ENCODE measurements around the gene TM9SF2.

DNA sequence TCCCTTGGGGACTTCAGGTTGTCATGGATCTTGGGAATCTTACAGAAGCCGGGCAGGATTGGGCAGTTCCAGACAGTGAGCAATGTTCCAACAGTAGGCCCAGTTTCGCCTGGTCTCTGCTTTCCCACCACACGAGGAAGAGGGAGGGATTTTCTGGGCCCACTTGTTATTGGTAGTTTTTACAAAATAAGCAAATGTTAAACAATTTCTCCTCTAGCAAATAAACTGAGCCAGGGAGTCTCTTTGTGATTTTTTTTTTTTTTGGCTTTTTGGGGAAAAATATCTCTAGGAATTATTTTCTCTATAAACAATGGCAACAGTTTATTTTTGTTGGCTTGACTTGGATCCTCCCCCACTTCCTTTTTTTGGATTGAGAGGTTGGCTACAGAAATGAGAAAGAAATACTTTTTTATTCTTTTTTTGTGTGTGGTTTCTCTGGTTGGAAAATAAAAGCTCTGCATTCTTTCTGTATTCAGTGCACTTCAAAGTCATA lies 89.3 kb downstream of the TM9SF2 start:
- TF ChIP-seq, protein P1, sequence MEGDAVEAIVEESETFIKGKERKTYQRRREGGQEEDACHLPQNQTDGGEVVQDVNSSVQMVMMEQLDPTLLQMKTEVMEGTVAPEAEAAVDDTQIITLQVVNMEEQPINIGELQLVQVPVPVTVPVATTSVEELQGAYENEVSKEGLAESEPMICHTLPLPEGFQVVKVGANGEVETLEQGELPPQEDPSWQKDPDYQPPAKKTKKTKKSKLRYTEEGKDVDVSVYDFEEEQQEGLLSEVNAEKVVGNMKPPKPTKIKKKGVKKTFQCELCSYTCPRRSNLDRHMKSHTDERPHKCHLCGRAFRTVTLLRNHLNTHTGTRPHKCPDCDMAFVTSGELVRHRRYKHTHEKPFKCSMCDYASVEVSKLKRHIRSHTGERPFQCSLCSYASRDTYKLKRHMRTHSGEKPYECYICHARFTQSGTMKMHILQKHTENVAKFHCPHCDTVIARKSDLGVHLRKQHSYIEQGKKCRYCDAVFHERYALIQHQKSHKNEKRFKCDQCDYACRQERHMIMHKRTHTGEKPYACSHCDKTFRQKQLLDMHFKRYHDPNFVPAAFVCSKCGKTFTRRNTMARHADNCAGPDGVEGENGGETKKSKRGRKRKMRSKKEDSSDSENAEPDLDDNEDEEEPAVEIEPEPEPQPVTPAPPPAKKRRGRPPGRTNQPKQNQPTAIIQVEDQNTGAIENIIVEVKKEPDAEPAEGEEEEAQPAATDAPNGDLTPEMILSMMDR (IDR thresholded peaks at IDR 0.05; ENCODE audit: low read length) = no peak
- no peak for TF ChIP-seq EZH2 (IDR thresholded peaks at IDR 0.05; ENCODE audit: borderline replicate concordance, low read length)

Measured in OCI-LY1 (cell line).